HPDE6-E6E7 (cell line): ENCODE results near the gene YPEL2.
"Not testable (repeated sequence)": the region's sequence is repeated elsewhere in the genome, so short reads cannot be mapped to it uniquely, and the experiment has no call there.

Source experiments
- DNase-seq: peaks from one replicate; pipeline ENCODE4 v3.0.0; 2011; ENCODE audit warnings: missing footprints; ENCODE audit errors: extremely low spot score

Gene YPEL2

DNA sequence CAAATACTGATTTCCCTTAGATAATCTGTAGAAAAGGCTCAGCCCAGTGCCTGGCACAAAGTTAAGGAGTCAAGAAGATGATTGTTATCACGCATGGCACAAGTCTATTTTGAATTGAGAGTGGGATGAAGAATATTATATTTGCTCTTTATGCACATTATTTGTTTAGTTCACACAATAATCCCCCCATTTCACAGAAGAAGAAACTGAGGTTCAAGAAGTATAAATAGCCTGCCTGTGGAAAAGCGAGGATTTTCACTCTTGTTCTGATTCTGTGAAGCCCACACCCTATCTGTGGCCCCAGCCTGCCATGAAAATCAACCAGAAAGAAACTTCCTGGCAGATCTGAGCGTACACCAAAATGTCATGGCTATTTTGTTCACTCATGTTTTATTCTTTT is 73.0 kb downstream of the YPEL2 start:
- no peak for DNase-seq

DNA sequence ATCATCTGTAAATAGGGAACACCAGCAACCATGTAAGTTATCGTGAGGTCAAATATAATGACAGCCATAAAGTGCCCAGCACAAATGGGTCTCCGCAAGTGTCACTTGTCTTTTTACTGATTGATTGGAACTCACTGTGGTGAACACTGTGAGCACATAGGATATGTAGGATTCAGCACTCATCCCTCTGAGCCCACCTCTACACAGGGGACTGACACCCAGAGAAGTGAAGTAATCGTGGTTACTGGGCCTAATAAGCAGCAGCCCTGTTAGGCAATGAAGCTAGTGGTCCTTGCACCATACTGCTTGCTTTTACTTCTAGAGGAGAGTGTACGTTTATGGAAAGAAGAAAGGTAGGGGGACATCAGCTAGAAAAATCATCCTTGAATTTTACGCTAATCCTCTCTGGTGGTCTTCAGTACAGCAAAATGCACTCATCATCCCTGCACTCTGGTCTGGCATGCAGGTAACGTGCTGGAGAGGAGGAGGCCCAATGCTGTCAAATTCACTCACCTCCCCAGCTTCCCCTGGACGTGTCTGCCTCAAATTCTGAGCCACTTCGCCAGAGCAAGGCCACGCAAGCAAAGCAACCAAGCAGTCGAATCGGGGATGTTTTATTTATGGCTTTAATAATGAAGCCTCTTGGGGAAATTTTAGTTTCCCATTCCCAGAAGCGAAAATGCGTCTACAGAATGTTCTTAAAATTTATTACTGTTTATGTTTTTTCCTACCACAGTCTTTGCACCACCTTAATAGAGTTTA is 74.7 kb downstream of the YPEL2 start:
- DNase-seq = no peak

DNA sequence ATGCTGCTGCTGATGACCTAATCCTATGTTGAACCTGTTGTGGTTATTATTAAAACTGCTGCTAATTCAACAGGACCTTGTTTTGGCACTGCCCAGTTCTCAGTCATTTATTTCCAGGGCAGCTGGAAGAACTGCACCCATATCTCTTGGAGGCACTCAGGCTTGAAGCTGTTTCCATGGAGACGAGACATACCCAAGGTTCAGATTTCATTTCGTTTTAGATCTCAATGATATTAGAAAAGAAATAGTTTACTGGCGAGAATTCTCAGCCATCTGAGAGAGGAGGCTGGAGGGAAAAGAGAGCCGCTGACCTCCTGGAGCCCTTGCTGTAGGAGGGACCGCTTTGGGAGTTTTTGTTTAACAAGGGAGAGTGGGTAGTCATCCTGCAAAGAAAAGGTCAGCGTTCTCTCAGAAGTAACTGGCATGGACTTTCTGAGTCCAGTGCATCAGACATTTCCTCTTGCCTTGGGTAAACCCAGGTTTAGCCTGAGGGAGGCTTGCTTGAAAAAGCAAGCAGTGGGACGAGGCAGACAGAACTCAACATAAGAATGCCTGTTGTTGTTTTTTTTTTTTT is 75.4 kb downstream of the YPEL2 start:
- no peak for DNase-seq

DNA sequence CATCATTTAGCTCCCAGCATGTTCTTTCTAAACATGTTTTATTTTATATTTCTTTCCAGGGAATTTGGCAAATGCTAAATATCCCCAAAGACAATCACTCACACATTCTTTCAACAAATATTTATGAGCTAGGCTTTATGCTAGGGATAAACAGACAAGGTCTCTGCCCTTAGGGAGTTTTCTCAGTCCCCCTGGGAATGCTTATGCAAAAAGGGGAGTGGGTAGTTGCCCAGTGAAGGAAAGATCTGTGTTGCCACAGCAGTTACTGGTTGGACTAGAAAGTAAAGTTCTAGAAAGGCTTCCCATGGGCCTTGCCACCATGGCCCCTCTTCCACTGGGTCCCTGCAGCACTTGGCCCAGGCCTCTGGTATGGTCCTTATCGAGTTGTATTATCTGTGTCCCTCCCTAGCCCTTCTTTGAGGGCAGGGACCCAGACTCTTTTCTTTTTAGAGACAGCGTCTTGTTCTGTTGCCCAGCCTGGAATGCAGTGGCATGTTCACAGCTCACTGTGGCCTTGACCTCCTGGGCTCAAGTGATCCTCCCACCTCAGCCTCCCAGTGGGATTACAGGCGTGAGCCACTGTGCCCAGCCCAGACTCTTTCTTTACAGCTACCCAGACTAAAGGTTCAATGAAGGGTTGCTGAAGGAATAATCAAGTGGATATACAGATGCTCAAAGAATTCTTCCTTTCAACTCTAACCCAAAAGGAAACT is 78.0 kb downstream of the YPEL2 start:
- DNase-seq = no peak

DNA sequence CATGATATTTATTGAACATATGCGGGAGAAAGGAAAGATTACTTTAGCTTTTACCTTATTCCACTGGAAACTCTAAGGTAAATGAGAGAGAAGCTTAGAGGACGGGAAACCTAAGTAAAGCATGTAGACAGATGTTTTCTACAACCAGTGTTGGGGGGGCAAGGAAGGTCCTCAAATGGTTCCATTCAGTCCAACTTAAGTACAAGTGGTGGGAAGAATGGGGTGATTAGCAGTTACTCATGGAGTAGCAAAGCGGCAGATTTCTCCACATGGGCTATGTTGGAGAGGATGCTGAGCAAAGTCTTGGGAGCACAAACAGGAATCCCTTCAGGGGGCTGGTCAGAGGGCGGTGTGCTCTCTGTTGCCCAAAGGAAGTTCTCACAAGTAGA is 78.6 kb downstream of the YPEL2 start:
- no peak for DNase-seq

DNA sequence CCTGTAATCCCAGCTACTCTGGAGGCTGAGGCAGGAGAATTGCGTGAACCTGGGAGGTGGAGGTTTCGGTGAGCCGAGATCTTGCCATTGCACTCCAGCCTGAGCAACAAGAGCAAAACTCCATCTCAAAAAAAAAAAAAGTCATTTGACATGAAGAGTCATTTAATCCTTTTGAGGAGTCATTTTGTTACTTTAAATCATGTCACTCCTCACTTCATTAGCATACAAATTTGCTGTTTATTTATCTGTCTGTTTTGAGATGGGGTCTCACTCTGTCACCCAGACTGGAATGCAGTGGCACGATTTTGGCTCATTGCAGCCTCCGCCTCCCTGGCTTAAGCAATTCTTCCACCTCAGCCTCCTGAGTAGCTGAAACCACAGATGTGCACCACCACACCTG is 81.0 kb downstream of the YPEL2 start:
- DNase-seq = not testable (repeated sequence)

DNA sequence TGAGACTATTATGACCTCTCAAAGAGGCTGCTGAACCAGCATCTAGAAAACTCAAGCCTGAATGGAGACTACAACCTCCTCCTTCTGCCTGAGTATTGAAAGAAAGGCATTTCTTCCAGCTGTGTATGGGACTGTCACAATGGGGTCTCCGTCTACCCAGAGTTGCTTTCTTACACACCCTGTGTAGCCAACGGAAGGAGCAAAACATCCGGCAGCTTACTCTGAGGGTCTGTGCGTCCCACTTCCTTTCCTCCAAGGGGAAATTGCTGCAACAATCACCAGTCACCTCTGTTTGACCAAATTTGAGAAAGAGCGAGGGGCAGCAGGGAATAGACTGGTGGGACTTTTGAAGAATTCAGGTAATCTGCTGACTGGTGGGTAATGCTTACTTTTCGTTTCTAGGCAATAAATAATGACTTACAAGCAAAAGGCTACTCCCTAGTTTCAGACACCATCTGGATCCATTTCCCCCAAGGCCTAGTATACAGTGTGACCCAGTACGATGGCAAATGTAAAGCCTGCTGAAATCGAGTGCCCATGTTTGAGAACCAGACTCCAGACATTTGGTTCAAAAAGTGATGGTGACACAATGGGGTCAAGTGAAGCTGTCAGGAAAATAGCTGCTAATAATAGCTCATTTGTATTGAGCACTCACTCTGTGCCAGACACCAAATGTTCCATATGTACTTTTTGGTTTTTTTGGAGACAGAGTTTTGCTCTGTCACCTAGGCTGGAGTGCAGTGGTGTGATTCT is 81.7 kb downstream of the YPEL2 start:
- DNase-seq = no peak

DNA sequence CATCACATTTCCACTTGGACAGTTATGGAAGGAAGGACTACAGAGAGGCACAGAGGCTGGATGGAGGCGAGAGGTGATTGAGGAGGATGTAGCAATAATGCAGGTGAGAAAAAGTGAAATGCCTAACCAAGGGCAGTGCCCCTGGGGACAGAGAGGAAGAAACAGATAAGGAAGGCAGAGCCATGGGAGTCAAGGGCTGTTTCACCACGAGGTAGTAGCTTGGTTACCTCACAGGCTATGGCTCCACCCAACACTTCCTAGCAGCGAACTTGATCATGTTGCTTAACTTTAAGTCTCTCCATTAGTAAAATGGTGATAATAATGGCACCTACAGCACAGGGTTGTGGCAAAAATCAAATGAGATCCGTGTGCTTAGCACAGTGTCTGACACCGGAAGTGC is 83.9 kb downstream of the YPEL2 start:
- DNase-seq = no peak

DNA sequence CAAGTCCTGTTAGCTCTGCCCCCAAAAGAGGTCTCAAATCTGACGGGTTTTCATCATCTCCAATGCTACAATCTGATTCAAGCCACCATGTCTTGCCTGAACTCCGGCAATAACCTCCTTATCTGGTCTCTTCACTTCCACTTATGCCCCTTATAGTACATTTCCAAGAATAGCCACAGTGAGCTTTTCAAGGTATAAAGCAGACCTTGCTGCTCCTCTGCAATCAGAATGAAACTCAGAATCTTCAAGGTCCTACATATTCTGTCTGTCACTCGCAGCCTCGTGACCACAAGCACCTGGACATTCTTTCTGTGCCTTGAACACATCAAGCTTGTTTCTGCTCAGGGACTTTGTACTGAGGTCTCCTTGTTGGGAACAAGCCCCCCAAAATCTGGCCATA is 84.7 kb downstream of the YPEL2 start:
- no peak for DNase-seq

DNA sequence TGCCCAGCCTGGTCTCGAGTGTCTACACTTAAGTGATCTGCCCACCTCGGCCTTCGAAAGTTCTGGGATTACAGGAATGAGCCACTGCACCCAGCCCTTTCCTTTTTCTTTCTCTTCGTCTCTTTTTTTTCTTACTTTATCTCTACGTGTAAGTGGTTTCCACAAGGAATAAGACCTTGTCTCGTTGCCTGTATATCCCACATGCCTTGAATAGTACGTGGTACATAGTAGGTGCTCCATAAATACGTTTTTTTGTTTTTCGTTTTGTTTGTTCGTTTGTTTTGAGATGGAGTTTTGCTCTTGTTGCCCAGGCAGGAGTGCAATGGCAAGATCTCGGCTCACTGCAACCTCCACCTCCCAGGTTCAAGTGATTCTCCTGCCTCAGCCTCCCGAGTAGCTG is 86.0 kb downstream of the YPEL2 start:
- no peak for DNase-seq

DNA sequence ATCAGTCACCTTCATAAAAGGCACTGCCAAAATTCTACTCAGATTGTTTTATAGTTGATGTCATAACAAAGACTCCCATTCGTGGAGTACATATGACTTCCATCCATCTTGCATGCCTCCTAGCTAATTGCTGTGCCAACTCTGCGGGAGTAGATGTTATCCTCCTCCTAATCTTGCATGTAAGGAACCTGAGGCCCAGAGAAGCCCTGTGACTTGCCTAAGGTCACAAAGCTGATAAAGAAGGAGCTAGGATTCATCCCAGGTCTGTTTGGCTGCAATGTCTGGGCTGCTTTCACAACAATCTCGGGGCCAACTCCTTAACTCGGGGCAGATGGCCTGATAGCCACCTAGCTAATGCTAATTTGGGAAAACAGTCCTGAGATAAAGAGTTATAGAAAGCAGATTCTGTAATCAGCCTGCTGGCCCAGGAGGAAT is 87.3 kb downstream of the YPEL2 start:
- DNase-seq = no peak

DNA sequence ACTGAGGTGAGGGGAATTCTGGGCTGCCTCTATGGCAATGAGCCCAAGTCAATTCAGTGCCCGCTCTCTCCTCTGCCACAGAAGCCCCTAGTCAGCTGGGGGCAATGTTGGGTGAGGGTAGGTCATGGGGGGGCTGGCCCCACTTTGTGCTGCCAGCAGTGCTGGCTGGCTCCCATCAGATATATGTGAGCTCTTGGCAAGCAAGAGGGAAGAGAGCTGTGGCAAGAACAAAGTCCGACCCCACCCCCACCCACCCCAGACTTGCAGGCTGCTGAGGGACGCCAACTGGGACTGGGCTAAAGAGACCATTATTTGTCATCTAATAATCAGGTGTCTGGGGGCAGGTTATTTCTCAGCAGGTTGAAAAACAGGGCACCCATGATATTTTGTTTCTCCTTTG is 89.4 kb downstream of the YPEL2 start:
- no peak for DNase-seq

DNA sequence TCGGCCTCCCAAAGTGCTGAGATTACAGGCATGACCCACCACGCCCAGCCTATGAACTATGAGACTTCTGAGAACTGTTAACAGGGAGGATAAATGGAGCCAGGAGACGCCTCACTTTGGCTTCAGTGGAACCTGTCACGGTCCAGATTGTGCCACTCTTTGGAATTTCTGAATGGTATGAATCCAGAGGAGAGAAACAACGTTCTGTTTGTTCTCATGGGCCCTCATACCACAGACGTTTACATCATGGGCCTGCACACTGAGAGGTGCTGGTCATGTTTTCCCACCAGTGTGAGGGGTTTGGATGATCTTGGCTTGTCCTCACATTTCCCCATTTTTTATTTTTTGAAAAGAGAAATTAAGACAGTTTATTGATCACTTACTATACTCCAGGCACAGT is 90.3 kb downstream of the YPEL2 start:
- no peak for DNase-seq

DNA sequence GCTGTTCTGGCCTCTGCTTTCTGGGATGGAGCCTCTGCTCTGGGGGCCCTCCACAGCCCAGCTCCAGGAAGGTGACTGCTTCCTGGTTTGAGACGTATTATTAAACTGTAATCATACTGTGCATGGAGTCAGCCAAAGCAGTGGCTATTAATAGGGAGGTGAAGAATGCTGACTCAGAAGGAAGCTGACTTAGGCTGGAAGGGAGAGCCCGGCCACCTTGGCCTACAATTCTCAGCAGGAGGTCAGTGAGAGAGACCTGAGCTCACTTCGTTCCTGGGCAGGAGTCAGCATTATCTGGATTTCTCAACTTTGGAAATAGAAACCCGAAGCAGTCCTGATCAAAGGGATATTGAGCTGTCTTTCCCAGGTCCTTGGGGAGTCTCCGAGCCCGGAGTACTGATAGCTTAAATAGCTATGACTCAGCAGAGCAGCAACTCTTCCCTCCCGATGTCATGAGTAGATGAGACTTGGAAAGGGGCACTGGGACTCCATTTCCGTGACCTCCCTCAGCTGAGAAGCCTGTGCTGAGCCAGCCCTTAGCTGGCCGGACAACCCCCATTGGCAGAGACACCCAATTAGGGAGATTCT is 91.8 kb downstream of the YPEL2 start:
- DNase-seq = no peak

DNA sequence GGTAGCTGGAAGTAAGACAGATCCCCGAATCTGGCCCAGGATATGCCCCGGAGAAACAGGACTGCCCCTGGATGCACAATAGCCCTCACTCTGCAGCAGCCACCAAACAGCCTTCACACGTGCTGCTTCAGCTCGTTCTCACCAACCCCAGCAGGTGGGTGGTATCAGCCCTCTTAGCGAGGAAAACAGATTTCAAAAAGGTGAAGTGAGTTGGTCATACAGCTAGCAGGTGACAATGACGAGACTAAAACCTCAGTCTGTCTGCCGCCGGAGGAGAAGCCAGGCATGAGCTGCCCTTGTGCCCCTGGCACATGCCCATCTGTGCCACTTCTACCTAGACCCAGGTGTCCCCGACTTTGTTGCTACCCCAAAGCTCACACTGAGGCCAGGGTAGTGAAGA is 92.4 kb downstream of the YPEL2 start:
- DNase-seq = no peak

DNA sequence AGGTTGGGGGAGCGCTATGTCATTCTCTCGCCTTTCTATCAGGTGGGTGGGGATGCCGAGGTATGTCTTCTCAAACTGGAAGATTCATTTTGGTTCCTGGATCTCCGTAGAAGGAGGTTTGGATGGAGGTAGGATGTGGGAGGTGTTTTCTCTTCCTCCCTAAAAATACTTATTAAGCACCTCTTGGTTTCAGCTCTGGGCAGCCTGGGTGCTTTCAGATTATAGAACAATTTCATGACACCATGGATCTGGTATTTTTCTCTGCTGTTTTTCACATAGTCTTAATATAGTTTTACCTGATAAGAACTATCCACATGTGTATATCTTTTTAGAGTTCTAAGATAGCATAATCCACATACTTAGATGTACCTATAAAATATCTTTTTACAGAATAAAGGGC is 92.9 kb downstream of the YPEL2 start:
- DNase-seq = no peak

DNA sequence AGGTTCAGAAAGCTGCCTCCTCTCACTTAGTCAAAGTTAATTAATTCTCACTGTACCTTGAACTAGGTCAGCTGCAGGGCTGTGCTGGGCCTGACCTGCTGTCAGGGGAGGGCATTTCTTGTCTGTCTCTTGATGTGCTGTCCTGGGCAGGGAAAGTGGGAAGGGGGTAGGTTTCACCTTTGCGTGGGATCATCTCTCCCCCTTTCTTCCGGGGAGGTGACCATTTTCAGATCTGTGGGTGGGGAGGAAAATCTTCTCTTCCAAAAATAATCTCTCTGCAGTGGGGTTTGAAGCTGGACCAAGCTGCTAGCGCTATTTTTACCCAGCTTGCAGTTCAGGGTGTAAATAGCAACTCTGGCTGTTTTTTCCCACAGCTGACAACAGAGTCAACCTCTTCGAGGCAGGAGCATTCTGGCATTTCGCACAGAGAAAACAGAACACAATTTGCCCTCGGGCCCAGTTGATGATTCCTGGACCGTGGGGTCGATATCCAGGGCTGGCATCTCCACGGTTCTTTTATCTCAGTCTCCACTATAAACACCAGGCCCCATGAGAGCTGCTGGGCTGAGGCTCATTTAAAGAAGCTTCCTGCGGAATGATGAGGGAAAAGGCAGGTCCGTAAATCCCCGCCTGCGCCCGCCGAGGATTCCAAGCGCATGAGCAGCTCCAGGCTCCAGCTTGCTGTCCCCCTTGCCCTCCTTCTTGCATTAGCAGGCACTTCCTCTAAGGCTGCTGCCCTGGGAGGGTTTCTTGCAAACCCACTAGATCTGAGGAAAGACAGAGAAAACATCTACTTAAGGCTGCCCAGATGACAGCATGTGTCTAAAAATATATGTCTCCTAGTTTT is 93.9 kb downstream of the YPEL2 start:
- DNase-seq = no peak

DNA sequence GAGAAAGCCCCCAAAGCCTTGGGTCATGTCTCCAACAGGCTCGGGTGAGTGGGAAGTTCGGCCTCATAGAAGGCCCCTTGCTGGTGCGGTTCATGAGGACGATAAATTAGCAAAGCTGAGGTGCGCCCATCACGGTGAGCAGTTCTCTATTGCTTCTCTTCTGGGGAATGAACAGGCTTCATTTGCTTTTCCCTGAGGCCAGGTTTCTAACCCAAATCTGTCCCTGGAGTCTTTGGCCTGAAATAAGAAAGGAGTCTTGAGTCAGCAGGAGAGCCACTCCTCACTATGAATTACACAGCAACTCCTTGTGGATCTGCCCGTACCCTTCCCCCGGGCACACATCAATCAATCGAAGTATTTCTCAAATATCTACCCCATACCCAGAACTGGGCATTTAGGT is 94.6 kb downstream of the YPEL2 start:
- DNase-seq = no peak

DNA sequence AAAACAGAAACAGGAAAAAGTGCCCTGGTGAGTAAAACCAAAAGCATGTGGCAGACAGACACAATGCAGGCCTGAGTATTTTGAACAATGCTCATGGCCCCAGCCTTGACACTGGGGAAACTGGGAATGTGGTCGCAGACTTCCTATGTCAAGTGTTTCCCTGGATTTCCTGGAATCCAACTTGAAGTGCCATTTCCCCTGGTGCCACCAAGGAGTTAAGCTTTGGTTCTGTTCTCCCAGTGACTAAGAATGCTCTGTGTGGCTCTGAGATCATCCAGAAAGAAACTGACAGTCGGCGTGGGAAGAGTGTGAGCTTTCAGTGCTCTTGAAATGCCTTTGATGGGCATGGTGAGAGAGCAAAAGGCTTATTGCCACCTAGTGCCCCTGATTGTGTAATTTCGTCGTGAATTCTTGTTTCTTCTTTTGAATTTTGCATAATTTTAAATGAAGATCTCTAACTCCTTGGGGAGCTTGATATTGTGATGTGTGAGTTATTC is 96.0 kb downstream of the YPEL2 start:
- no peak for DNase-seq

DNA sequence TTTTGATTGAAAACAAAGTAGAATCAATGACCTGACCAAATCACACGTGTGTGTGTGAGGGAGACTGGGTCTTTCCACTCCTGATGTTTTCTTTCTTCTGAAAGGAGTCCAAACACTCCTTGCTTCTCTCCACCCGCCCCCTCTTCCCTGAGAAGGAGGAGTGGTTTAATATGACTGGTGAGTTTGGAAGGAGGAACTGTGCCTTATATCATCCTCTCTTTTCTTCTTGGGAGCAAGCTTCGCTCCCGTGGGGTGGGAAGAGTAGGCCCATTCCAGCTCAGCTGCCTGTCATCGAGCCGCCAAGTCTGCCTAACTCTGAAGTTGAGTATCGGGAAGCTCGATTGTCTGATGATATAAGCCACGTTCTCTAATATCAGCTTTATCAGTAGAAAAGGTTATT is 96.5 kb downstream of the YPEL2 start:
- no peak for DNase-seq

DNA sequence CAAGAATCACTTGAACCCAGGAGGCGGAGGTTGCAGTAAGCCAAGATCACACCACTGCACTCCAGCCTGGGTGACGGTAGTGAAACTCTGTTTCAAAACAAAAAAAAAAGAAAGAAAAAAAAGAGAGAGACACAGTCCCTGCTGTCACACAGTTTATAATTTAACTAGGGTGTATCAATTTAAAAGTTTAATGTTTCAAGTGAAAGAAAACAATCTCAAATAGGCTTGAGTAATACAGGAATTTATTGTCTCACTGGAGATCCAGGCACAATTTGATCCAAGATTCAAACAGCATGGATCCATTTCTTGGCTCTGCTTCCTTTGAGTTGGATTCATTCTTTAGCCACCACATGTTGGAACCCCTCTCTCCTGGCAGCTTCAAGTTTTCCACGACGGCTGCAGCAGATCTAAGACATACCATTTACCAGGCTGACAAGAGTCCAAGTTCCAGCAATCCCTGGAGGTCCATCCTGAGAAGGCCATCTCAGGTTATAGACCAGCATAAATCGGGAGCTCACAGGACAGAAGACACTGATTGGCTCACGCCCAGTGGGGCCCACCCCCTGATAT is 97.5 kb downstream of the YPEL2 start:
- no peak for DNase-seq
